Measurements from ENCODE around the gene RLF. TPM values are rescaled to one million over a fixed set of nuclear protein-coding genes. Genes with fewer than 3 reads are reported as not detected.

Gene RLF
- total and polyA plus RNA-seq, 10 of the 15 experiments (the other 5 are each of a cell fraction or from before 2014, with no cell fraction given), result 2.0 to 19.8 (median 8.7) TPM

GRCh38 chr1:40130892-40131291, 30.3 kb upstream of the RLF start (continued):
- TF ChIP-seq ZNF687 (IDR thresholded peaks at IDR 0.05), result no peak
- TF ChIP-seq SIN3A (IDR thresholded peaks at IDR 0.05; ENCODE audit: low read depth, low read length), result no peak
- TF ChIP-seq CUX1 (IDR thresholded peaks at IDR 0.05; ENCODE audit: insufficient replicate concordance, low read depth, low read length), result no peak
- TF ChIP-seq ZNF274 (IDR thresholded peaks at IDR 0.05; ENCODE audit: insufficient read depth, insufficient read length), result no peak
- TF ChIP-seq PAX5 (IDR thresholded peaks at IDR 0.05; ENCODE audit: borderline replicate concordance, low read depth, low read length), result no peak
- TF ChIP-seq HCFC1 (IDR thresholded peaks at IDR 0.05; ENCODE audit: low read length), result no peak
- TF ChIP-seq ATF2 (IDR thresholded peaks at IDR 0.05; ENCODE audit: low read length), result no peak
- TF ChIP-seq PBX3 (IDR thresholded peaks at IDR 0.05; ENCODE audit: insufficient replicate concordance, low read depth, low read length), result no peak
- TF ChIP-seq DPF2 (IDR thresholded peaks at IDR 0.05), result no peak
- no peak for TF ChIP-seq CHD2 (IDR thresholded peaks at IDR 0.05; ENCODE audit: borderline replicate concordance, low read depth, low read length)
- TF ChIP-seq YBX1 (IDR thresholded peaks at IDR 0.05), result no peak

All from GM12878 (cell line).